VCaP (cell line): ENCODE measurements around the gene CABYR.

ENCODE experiments used
- H3K27ac ChIP-seq: fragments of 450-650 bp; 2 replicates; pipeline ENCODE4 v1.5.1; 2017
- TF ChIP-seq, protein P1 (sequence below): fragments of 450-650 bp; conservative IDR thresholded peaks from 2 replicates; pipeline ENCODE4 v1.5.1; 2017; ENCODE audit warnings: mild to moderate bottlenecking, moderate library complexity

Gene CABYR

DNA sequence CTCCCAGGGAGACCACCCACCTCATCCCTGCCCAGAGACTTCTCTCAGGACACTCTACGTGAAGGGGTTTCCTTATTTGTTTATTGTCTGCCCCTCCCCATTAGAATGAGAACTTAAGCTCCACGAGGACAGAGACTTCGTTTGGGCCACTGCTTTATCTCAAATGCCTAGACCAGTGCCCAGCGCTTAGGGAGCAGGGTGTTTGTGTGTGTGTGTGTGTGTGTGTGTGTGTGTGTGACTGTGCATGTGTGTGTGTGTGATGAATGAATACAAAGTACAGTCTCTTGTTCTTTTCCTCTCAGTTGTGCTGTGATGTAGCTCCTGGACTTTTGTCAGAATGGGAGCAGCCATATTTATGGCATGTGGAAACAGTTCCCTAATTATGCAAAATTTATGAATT, 34.4 kb upstream of the CABYR start:
- TF ChIP-seq, protein P1, sequence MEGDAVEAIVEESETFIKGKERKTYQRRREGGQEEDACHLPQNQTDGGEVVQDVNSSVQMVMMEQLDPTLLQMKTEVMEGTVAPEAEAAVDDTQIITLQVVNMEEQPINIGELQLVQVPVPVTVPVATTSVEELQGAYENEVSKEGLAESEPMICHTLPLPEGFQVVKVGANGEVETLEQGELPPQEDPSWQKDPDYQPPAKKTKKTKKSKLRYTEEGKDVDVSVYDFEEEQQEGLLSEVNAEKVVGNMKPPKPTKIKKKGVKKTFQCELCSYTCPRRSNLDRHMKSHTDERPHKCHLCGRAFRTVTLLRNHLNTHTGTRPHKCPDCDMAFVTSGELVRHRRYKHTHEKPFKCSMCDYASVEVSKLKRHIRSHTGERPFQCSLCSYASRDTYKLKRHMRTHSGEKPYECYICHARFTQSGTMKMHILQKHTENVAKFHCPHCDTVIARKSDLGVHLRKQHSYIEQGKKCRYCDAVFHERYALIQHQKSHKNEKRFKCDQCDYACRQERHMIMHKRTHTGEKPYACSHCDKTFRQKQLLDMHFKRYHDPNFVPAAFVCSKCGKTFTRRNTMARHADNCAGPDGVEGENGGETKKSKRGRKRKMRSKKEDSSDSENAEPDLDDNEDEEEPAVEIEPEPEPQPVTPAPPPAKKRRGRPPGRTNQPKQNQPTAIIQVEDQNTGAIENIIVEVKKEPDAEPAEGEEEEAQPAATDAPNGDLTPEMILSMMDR = no peak

DNA sequence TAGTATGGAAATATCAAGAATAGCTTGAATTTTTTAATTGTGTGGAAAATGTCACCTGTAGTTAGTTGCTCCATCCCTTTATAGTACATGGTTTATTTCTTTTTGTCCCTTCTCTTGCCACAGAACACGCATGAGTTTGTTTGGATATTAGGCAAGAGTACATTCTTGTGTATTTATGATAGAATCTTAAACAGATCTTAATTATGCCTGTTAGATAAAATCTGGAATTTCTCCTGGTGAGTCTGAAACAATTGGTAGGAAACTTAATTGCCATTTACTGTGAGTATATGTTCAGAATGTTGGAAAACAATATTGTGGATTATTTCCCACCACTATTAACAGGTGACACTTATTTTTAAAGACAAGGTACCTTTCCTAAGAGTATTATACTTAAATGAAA, 30.2 kb upstream of the CABYR start:
- TF ChIP-seq, protein P1 = no peak
- peak overlapping the region; percentile 82 for H3K27ac ChIP-seq

More for the DNA sequence above, 34.4 kb upstream of the CABYR start:
- no peak overlapping the region for H3K27ac ChIP-seq

DNA sequence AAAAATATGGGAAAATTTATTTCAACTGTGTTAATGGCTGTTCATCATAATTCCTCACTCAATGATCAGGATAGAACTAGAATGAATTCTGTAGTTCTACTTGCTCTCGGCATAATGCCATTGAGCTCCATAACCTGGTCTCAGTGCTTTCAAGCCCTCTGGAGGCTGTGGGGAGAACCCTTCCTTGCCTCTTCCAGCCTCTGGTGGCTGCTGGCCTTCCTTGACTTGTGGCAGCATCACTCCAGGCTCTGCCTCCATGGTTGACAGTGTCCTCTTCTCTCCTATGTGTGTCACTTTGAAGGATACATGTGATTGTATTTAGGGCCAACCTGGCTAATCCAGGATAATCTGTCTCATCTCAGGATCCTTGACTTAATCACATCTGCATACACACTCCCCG, 26.9 kb upstream of the CABYR start:
- no peak overlapping the region; the same call in 1 of the 2 replicates for H3K27ac ChIP-seq
- TF ChIP-seq, protein P1 = no peak

DNA sequence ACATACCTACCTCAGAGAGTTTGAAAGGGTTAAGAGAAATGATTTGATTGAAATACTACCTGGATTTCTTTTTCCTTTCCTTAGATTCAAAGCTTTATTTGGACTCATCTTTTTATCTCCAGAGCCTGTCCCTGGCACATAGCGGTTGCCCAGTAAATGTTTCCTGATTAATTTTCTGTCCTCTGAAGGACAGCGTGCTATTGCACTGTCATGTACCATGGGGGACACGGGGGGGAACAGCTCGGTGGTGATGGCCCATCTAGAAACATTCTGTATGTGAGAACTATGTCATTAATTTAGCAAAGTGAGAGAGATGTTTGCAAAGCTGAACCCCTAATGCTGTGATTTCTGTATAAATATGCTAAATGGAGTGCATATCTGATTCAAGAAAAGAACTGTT, 26.4 kb upstream of the CABYR start:
- TF ChIP-seq, protein P1 = no peak
- no peak overlapping the region; the same call in 1 of the 2 replicates for H3K27ac ChIP-seq

DNA sequence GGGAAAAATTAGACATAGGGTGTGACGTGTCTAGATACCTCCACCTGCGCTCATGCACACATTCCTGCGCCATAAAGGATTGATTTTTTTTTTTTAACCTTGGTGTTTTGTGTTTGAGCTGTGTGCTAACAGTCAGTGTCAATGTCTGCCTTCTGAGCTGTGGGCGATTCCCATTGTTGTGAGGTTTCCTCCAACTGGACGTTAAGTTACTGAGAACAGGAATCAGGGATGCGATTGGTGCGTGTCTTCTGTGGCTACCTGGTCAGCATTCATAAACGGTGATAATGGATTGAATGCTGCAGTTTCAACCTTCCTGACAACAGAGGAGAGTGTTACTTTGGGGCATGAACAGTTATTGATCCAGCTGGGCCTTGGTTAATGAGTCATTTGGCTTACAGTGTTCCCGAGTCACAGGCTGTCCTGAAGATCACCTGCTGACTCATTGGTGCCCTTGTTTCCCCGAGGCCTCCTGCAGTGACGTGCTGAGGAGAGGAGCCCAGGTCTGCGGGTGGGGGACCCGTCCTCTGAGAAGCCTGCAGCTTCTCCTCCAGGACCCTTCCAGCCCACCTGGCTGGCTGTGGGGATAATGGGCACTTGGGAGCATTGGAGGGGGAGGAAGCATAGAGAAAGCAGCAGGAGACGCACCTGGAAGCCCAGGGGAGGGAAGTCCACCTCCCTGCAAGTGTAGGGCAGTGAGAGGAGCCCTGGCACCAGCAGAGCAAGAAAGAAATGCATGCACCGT, 25.8 kb upstream of the CABYR start:
- H3K27ac ChIP-seq = no peak overlapping the region
- TF ChIP-seq, protein P1 = no peak

DNA sequence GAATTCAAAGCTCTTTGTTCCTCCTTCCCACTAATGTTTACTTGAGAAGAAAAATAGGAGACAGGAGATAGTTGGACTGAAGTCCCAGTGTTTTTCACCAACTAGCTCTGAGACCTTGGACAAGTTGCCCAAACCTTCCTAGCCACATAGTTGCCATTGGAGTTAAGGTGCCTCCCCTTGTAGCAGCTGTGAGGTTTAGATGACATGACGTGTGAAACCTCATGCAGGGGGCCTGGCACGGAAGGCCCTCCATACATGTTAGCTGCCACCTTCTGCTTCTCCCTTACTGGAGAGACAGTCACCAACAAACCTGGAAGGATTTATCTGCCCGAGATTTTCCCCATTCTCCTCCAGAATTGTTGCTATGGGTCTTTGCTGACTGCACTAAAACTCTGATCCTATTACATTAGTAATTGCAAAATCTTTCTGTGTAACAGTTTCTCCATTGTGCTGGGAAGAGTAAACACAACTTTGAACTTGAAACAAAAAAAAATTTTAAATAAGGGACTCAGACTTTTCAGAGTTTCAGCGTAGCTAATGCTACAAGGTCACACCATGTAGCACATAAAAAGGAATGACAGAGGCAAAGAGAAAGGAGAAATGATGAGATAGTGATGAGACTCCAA, 23.8 kb upstream of the CABYR start:
- no peak overlapping the region for H3K27ac ChIP-seq
- TF ChIP-seq, protein P1 = no peak

DNA sequence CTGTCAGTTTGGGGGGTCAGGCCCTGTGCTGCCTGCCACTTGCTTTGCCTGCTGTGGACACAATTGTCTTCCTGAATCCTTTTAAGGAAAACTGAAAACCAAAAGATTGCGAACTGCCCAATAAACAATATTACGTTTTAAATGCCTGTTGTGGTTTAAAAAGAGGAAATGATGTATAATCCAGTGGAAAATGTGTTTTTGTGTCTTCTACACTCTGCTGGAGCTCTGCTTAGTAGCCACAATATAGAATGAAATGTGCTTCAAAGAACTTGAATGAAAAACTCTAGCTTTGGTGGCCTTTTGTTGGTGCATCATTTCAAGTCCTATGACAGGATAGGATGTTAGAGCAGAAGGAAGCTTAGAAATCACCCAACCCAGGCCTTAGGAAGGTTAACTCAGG, 23.2 kb upstream of the CABYR start:
- H3K27ac ChIP-seq = no peak overlapping the region
- TF ChIP-seq, protein P1 = no peak
